ENCODE data around the gene CLSTN2. TPM values are rescaled to one million over a fixed set of nuclear protein-coding genes. Genes with fewer than 3 reads are reported as not detected.
A peak's percentile ranks its signal among the peaks of the same experiment; 100 is the strongest.

CLSTN2 gene
- total and polyA plus RNA-seq, 4 donors, result 0.09 to 2.2 (median 0.55) TPM

- no peak for DNase-seq (ENCODE audit: low spot score)
Observed at GRCh38 chr3:140051019-140051957, 116.3 kb downstream of the CLSTN2 start.

DNA sequence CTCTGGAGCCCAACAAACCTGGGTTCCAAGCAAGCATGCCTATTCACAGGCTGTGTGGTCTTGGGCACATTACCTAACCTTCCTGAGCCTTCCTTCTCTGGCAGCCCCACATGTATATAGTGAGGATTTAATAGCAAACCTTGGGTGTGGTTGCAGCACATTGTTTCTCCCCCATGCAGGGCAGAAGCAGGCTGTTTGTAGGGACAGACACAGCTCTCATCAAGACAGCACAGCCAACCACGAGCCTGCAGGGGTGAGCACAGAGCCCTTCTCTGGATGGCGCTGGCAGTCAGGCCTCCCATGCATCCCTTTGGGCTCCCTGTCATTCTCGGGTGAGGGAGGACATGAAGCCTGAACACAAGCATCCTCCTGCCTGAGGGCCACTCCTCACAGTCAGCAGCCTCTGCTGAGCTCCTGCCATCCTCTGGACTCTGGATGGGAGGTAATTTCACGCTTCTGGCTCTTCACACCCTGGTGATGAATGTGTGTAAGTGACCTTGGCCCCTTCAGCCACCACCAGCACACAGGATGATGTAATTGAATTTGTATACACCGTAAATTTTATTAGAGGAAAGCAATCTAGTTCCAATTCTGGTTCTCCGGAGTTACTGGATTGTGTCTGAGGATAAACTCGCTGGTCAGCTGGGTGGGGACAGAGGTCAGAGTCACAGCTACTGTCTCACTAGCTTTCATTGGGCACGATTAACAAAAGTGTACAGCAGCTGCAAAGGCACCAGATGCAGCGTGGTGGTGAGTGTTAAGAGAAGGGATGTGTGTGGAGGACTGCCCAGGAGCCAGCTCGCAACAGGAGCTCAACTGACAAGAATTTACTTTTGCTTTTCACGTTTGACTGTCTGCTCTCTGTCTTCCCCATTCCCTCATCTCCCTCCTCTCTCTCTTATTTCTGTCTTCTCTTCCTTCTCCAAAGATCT lies 118.1 kb downstream of the CLSTN2 start:
- Histone ChIP-seq H3K9me3 (ENCODE audit: control insufficient read depth in 4 of 4, low read length in 3 of 4) (no peaks in the 10 kb centered on the region), H3K36me3 (ENCODE audit: control insufficient read depth in 4 of 4, insufficient read depth in 3 of 4, low read depth in 1 of 4, low read length in 3 of 4) (no peaks in the 10 kb centered on the region), H3K9ac (ENCODE audit: low read depth in 1 of 2, low read length in 2 of 2) (no peak overlapping the region), H3K4me1 (ENCODE audit: control insufficient read depth in 4 of 4, insufficient read depth in 4 of 4, low read length in 3 of 4) (no peaks in the 10 kb centered on the region), H3K27me3 (ENCODE audit: control insufficient read depth in 4 of 4, insufficient read depth in 4 of 4, low read length in 3 of 4) (peaks cover 0 to 3% (median 0%) of the 10 kb centered on the region in 4 donors), H3K27ac (ENCODE audit: low read depth in 1 of 2, low read length in 2 of 2) (no peak overlapping the region), H3K4me3 (ENCODE audit: low read depth in 1 of 3, low read length in 3 of 3) (no peak overlapping the region)
- no peak for TF ChIP-seq JUND (IDR thresholded peaks at IDR 0.05)
- no peak for TF ChIP-seq RAD21 (IDR thresholded peaks at IDR 0.05)
- no peak for TF ChIP-seq ATF3 (IDR thresholded peaks at IDR 0.05)
- no peak for TF ChIP-seq SP1 (IDR thresholded peaks at IDR 0.05)
- TF ChIP-seq EGR1 (IDR thresholded peaks at IDR 0.05; ENCODE audit: low read depth in 2 of 2), result no peak
- TF ChIP-seq, protein P1, sequence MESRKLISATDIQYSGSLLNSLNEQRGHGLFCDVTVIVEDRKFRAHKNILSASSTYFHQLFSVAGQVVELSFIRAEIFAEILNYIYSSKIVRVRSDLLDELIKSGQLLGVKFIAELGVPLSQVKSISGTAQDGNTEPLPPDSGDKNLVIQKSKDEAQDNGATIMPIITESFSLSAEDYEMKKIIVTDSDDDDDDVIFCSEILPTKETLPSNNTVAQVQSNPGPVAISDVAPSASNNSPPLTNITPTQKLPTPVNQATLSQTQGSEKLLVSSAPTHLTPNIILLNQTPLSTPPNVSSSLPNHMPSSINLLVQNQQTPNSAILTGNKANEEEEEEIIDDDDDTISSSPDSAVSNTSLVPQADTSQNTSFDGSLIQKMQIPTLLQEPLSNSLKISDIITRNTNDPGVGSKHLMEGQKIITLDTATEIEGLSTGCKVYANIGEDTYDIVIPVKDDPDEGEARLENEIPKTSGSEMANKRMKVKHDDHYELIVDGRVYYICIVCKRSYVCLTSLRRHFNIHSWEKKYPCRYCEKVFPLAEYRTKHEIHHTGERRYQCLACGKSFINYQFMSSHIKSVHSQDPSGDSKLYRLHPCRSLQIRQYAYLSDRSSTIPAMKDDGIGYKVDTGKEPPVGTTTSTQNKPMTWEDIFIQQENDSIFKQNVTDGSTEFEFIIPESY (IDR thresholded peaks at IDR 0.05), result no peak
- no peak for TF ChIP-seq TAF1 (conservative IDR thresholded peaks at IDR 0.05)
- no peak for TF ChIP-seq HNF4G (IDR thresholded peaks at IDR 0.05)
- TF ChIP-seq HNF4A (conservative IDR thresholded peaks at IDR 0.05), result no peak
- no peak for TF ChIP-seq FOXA2 (IDR thresholded peaks at IDR 0.05)
- no peak for TF ChIP-seq FOXA1 (IDR thresholded peaks at IDR 0.05)
- TF ChIP-seq, protein P2, sequence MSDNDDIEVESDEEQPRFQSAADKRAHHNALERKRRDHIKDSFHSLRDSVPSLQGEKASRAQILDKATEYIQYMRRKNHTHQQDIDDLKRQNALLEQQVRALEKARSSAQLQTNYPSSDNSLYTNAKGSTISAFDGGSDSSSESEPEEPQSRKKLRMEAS (IDR thresholded peaks at IDR 0.05), result no peak
- no peak for TF ChIP-seq NR2F2 (IDR thresholded peaks at IDR 0.05)
- no peak for TF ChIP-seq CTCF (IDR thresholded peaks at IDR 0.05; ENCODE audit: low read depth, low read length, missing input control)
- no peak for TF ChIP-seq GABPA (IDR thresholded peaks at IDR 0.05 in 1 of 2, conservative IDR thresholded peaks at IDR 0.05 in 1 of 2)
- WGBS, result 56% methylated on average over 11 of the region's 11 CpGs
- DNase-seq (ENCODE audit: low spot score), result no peak

More at GRCh38 chr3:140051019-140051957, 116.3 kb downstream of the CLSTN2 start:
- H3K4me3 ChIP-seq (ENCODE audit: low read depth in 1 of 3, low read length in 3 of 3), result no peak overlapping the region
- no peaks in the 10 kb centered on the region for H3K4me1 ChIP-seq (ENCODE audit: control insufficient read depth in 4 of 4, insufficient read depth in 4 of 4, low read length in 3 of 4)
- TF ChIP-seq FOXA2 (IDR thresholded peaks at IDR 0.05) (no peak), CTCF (IDR thresholded peaks at IDR 0.05; ENCODE audit: low read depth, low read length, missing input control) (peak; percentile 31), RAD21 (IDR thresholded peaks at IDR 0.05) (peak; percentile 69 to 73)
- WGBS, result 47% methylated on average over 12 of the region's 12 CpGs
- H3K36me3 ChIP-seq (ENCODE audit: control insufficient read depth in 4 of 4, insufficient read depth in 3 of 4, low read depth in 1 of 4, low read length in 3 of 4), result no peaks in the 10 kb centered on the region
- no peak overlapping the region for H3K27ac ChIP-seq (ENCODE audit: low read depth in 1 of 2, low read length in 2 of 2)
- H3K27me3 ChIP-seq (ENCODE audit: control insufficient read depth in 4 of 4, insufficient read depth in 4 of 4, low read length in 3 of 4), result peaks cover 0 to 3% (median 0%) of the 10 kb centered on the region in 4 donors
- H3K9ac ChIP-seq (ENCODE audit: low read depth in 1 of 2, low read length in 2 of 2), result no peak overlapping the region
- no peaks in the 10 kb centered on the region for H3K9me3 ChIP-seq (ENCODE audit: control insufficient read depth in 4 of 4, low read length in 3 of 4)
